GM21717 (cell line): Measurements from ENCODE around the gene GAPT.

Experiments used
- ATAC-seq: cut with Tn5 transposase; IDR thresholded peaks from one replicate; pipeline ENCODE4 v1.9.1; 2021; ENCODE audit warnings: mild to moderate bottlenecking, moderate library complexity; ENCODE audit not compliant: unreplicated experiment

GAPT gene

GRCh38 chr5:58491216-58491892, at the start of gene GAPT:
Gene GAPT, plus strand, starts transcription at chr5:58491435. Its CDS starts 3,102 bp downstream, at chr5:58494537.
- ATAC-seq, result peak; percentile 87

GRCh38 chr5:58444805-58445204, 46.4 kb upstream of the GAPT start:
- ATAC-seq, result no peak

- ATAC-seq, result no peak
These were observed 45.2 kb upstream of the GAPT start for GRCh38 chr5:58446024-58446423.

GRCh38 chr5:58447226-58447625, 44.0 kb upstream of the GAPT start:
- ATAC-seq, result no peak

- no peak for ATAC-seq
These were observed 41.2 kb upstream of the GAPT start for GRCh38 chr5:58450018-58450417.

- no peak for ATAC-seq
These were observed 40.2 kb upstream of the GAPT start for GRCh38 chr5:58450811-58451629.

- no peak for ATAC-seq
These were observed 39.3 kb upstream of the GAPT start for GRCh38 chr5:58451732-58452565.

- ATAC-seq, result no peak
These were observed 38.5 kb upstream of the GAPT start for GRCh38 chr5:58452566-58453258.

GRCh38 chr5:58453306-58453705, 37.9 kb upstream of the GAPT start:
- ATAC-seq, result no peak

GRCh38 chr5:58454025-58454424, 37.2 kb upstream of the GAPT start:
- no peak for ATAC-seq

GRCh38 chr5:58455066-58455465, 36.2 kb upstream of the GAPT start:
- ATAC-seq, result no peak

GRCh38 chr5:58455480-58455879, 35.8 kb upstream of the GAPT start:
- ATAC-seq, result no peak

GRCh38 chr5:58456026-58456425, 35.2 kb upstream of the GAPT start:
- ATAC-seq, result no peak

- ATAC-seq, result no peak
These were observed 34.7 kb upstream of the GAPT start for GRCh38 chr5:58456486-58456885.

- ATAC-seq, result no peak
These were observed 34.2 kb upstream of the GAPT start for GRCh38 chr5:58457050-58457449.

GRCh38 chr5:58458141-58458742, 33.0 kb upstream of the GAPT start:
- no peak for ATAC-seq

- ATAC-seq, result no peak
These were observed 32.5 kb upstream of the GAPT start for GRCh38 chr5:58458743-58459145.

GRCh38 chr5:58459146-58460001, 31.9 kb upstream of the GAPT start:
- peak; percentile 2 for ATAC-seq

GRCh38 chr5:58460002-58460731, 31.1 kb upstream of the GAPT start, which contains the start of gene PLK2:
Gene PLK2, minus strand, starts transcription at chr5:58460086. Its CDS starts 127 bp downstream, at chr5:58459959.
- peak; percentile 85 for ATAC-seq
